GM21447 (cell line): ENCODE results near the gene PLCB3.
A peak's percentile ranks its signal among the peaks of the same experiment; 100 is the strongest.
"Not testable (repeated sequence)": the region's sequence is repeated elsewhere in the genome, so short reads cannot be mapped to it uniquely, and the experiment has no call there.

ENCODE experiments used
- ATAC-seq: cut with Tn5 transposase; IDR thresholded peaks from one replicate; pipeline ENCODE4 v1.9.1; 2021; ENCODE audit not compliant: unreplicated experiment

The PLCB3 gene

GRCh38 chr11:64303109-64304031, 52.0 kb downstream of the PLCB3 start:
- no peak for ATAC-seq

- no peak for ATAC-seq
These were observed 52.6 kb downstream of the PLCB3 start for GRCh38 chr11:64304032-64304315.

GRCh38 chr11:64304316-64305072, 53.2 kb downstream of the PLCB3 start:
- ATAC-seq, result peak; percentile 41

GRCh38 chr11:64305075-64305690, 53.9 kb downstream of the PLCB3 start, which contains the start of gene ESRRA:
ESRRA (plus strand) TSS chr11:64305524; CDS start chr11:64307180, 1,656 bp downstream.
- ATAC-seq, result peak; percentile 59

- peak; percentile 34 for ATAC-seq
These were observed 54.6 kb downstream of the PLCB3 start for GRCh38 chr11:64305691-64306562.

- ATAC-seq, result no peak
These were observed 55.2 kb downstream of the PLCB3 start for GRCh38 chr11:64306563-64306875.

GRCh38 chr11:64306876-64307622, 55.7 kb downstream of the PLCB3 start:
- no peak for ATAC-seq

GRCh38 chr11:64307795-64308194, 56.5 kb downstream of the PLCB3 start:
- ATAC-seq, result not testable (repeated sequence)

- ATAC-seq, result no peak
These were observed 61.6 kb downstream of the PLCB3 start for GRCh38 chr11:64312947-64313346.

- ATAC-seq, result no peak
These were observed 62.3 kb downstream of the PLCB3 start for GRCh38 chr11:64313491-64314145.

- no peak for ATAC-seq
These were observed 62.9 kb downstream of the PLCB3 start for GRCh38 chr11:64314146-64314804.

- ATAC-seq, result no peak
These were observed 63.7 kb downstream of the PLCB3 start for GRCh38 chr11:64314805-64315561.

GRCh38 chr11:64315667-64316526, 64.6 kb downstream of the PLCB3 start:
- ATAC-seq, result not testable (repeated sequence)

GRCh38 chr11:64316672-64317324, 65.5 kb downstream of the PLCB3 start:
- peak; percentile 5 for ATAC-seq

GRCh38 chr11:64317325-64317960, 66.1 kb downstream of the PLCB3 start, which contains the start of gene TRMT112:
TRMT112 (minus strand) TSS chr11:64317559; CDS start chr11:64317526, 33 bp downstream.
- peak; percentile 72 for ATAC-seq
